ENCODE data around the gene IFT81.

DNA sequence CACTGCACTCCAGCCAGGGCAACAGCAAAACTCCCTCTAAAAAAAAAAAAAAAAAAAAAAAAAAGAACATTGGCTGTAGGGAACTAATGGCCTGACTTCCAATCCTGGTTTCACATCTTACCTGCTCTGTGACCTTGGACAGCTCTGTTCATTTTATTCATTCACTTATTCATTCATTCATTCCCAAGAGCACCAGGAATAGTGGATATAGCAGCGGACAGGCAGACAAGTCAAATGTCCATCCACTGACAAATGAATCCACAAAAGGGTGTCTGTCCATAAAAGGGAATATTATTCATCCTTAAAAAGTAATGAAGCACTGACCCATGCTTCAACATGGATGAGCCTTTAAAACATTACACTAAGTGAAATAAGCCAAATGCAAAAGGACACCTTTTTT lies 48.3 kb upstream of the IFT81 start:
- no peak for TF ChIP-seq POLR2A (IDR thresholded peaks at IDR 0.05)
- TF ChIP-seq, protein P1, sequence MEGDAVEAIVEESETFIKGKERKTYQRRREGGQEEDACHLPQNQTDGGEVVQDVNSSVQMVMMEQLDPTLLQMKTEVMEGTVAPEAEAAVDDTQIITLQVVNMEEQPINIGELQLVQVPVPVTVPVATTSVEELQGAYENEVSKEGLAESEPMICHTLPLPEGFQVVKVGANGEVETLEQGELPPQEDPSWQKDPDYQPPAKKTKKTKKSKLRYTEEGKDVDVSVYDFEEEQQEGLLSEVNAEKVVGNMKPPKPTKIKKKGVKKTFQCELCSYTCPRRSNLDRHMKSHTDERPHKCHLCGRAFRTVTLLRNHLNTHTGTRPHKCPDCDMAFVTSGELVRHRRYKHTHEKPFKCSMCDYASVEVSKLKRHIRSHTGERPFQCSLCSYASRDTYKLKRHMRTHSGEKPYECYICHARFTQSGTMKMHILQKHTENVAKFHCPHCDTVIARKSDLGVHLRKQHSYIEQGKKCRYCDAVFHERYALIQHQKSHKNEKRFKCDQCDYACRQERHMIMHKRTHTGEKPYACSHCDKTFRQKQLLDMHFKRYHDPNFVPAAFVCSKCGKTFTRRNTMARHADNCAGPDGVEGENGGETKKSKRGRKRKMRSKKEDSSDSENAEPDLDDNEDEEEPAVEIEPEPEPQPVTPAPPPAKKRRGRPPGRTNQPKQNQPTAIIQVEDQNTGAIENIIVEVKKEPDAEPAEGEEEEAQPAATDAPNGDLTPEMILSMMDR (IDR thresholded peaks at IDR 0.05): no peak
